NCI-H2107 treated with DMSO at 0.1 percent for 48 hours (cell line): Measurements from ENCODE around the gene SYT1.
"Not testable (repeated sequence)": the region's sequence is repeated elsewhere in the genome, so short reads cannot be mapped to it uniquely, and the experiment has no call there.

Experiments
- DNase-seq: peaks from one replicate; lab custom pipeline; 2025; ENCODE audit not compliant: unreplicated experiment; lab: John Stamatoyannopoulos, UW

SYT1 gene

DNA sequence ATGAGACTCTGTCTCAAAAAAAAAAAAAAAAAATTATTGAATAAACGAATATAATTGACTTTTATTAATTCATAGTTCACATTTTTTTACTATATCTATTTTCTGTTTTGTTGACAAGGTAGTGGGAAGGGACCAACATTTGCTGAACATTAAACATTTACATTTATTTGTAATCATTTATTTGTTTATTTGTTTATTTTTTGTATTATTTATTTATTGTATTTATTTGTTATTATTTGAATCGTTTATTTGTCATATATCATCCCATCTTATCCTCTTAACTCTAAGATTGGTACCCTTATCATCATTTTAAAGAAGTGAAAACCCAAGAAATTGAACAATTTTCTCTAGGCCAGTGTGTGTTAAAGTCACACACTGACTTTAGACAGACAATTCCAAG lies 101.5 kb downstream of the SYT1 start:
- DNase-seq = no peak

DNA sequence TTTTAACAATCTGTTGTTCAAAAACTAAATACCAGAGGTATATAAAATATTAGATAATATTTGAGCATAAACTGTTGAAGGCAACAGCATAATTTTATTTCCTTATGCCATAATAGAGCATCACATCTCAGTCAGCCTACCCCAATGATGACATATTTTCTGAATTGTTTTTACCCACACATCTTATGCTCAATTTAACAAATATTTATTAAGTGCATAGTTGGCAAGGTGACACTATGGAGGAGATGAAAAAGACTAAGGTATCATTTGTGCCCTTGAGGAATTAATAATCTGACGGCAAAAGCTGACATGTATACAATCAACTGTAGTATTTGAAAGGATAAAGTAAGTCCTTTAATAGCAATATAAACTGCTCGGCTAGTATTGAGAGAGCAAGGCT lies 102.4 kb downstream of the SYT1 start:
- no peak for DNase-seq

DNA sequence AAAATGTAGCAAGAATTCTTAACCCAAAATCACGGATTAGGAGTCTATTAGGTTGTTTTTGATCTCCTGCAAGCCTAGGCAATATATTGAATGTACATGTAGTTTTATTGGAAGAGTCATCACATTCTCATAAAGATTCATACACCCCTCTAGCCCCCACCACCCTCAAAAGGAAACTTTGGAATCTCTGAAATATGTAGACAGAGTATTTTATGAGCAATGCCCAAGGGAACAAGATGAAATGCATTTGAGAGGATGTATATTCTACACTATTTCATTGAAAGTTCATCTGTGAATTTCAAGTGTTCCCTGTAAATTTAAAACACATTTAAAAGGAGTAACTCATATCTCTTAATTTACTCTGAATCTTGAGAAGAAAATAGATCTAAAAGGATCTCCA lies 103.7 kb downstream of the SYT1 start:
- no peak for DNase-seq

DNA sequence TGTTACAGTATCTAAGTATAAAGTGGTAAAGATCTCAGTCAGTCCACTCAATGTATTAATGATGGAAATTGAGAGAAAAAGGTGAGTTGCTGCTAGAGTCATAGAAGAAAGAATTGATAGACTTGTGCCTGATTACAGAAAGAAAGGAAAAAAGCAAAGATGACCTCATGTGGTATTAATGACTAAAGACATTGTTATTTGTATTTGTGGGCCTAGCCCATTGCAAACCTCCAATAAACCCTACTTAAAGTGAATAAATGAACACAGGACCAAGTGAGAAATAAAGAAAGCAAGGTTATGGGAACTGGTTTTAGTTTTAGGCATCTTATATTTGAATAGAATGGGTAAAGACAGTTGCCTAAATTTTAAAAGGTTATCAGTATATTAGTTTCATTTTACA lies 105.5 kb downstream of the SYT1 start:
- no peak for DNase-seq

DNA sequence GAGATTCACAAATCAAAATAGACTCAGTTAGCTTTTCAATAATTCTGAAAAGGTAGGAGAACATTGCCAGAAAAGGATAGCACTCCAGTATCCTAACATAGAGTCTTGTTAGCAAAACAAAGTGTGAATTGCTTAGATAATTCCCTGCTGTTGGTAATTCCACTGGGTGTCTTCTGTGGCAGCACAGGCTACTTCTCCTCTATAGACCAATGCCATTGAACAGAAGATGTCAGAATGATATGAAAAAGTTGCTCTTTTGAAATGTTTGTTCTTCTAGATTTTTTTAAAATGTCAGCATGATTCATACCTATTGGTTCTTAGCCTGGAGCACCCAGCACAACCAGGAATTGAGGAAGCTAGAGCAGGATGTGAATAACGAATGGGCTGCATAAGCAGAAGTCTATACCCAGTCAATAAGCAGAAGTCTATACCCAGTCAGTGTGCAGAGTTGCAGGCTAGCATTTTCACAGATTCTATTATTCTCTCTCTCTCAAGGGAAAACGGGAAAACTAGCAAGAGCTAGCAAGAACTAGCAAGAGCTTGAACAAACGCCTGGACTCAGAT lies 112.8 kb downstream of the SYT1 start:
- DNase-seq = no peak

DNA sequence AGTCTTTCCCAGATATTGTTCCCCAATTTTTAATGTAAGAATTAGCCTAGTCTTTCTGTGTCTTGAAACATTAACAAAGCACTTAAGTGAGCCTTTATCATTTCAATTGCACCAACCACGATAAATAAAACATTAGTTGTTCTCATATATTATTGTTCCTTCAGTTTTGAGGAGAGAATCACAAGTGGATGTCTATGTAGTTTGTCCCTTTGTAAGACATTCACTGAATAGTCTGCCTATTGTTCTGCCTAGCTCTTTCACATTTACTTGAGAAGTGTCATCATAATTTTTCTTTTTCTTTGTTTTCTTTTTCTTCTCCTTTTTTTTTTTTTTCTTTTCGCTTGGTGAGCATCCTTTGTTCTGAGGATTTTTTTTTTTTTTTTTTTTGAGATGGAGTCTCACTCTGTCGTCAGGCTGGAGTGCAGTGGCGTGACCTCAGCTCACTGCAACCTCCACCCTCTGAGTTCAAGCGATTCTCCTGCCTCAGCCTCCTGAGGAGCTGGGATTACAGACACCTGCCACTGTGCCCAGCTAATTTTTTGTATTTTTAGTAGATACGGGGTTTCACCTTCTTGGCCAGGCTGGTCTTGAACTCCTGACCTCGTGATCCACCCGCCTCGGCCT lies 129.7 kb downstream of the SYT1 start:
- DNase-seq = no peak

DNA sequence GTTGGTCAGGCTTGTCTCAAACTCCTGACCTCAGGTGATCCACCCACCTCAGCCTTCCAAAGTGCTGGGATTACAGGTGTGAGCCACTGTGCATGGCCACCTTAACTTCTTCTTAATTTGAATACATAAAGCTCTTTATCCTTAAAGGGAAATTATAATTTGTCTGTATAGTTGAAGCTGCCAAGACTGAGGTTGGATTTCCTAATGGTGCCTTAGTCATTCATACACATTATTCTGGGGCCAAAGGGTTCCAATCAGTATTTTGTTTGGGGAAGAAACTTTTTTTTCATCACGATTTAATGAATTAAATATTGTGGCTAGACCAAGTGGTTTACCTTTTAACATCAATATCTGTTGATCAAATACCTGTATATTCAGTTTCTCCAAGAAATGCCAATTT lies 135.9 kb downstream of the SYT1 start:
- DNase-seq = no peak

DNA sequence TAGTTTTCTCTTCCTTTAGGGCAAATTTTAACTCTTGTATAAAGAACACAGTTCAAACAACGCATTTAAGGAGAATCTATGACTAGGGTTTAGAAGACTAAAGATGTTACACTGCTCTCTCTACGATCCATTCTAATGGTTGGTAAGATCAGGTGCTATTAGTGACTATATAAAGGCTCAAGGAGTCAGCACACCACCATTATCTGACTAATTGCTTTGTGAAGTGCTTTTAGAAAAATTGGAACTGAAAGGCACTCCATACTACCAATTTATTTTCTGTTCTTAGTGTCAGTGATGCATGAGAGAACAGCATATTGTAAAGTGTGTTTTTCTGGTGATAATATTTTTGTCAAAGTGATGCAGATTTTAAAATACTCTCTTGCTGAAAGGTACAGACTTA lies 136.8 kb downstream of the SYT1 start:
- peak; percentile 89 for DNase-seq

DNA sequence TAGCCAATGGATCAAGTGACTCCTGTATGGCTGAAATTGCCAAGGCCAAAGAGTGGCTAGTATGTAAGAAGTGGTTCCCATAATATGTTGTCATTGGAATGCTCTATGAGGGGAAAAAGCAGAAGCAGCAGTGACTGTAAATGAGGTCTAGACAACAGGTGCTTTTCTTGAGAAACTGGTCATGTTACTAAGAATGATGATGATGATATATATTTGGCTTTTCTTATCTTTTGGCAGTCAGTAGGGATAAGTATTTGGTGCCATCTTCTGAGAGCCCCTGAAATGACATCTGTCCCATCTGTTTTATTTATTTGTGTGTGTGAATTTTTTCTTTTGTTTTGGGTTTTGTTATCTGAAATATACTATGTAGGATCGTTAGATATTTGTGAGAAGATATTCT lies 141.7 kb downstream of the SYT1 start:
- DNase-seq = peak; percentile 26

DNA sequence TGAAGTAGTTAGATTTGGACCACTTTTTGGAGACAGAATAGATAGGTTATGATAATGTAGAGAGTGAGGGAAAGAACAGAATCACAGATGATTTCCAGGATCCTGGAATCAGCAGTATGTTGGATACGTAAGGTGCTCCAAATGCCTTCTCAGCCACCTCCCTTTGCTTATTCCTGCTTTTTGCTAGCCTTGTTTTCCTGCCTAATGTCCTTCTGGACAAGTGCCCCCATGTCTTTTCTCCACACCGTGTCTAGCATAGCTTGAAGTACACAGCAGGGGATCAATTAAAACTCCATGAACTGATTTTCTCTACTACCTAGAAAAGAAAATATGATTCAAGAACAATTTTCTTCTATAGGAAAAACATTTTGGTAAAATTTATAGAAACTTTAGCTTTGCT lies 144.0 kb downstream of the SYT1 start:
- DNase-seq = no peak

DNA sequence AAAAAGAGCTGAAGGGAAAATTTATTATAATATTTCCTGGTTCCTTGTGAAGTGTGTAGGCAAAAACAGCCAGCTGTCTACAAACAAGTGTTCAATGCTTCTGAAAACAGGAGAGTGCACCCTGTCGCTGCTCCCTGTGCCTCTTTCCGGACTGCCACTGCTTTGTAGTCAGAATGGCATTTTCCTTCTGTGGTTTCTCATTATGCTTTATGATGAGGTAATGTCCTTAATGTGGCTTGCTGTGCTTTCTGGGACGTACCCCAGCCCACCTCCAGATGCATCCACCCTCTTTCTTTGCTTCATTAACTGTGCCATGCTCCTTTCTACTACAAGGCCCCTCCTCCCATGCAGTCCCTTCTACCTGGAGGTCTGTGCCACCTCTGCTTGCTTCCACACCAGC lies 148.1 kb downstream of the SYT1 start:
- peak; percentile 86 for DNase-seq

DNA sequence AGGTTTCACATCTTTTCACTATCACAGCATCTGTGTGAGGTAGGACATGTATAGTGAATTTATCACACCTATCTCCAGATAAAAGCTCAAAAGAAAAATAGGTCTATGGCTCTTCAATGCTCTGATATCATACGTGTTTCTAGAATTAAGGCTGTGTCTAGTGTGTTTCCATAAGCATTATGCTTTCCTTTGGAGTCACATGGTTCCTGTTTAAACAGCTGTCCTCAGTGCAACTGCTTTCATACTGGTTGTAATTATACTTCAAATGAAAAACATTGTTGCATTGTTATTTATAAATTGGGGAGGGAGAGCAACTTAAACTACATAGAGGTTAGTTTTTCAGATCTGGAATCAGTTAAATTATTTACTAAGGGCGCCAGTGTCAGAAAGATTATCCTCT lies 151.6 kb downstream of the SYT1 start:
- DNase-seq = peak; percentile 84

DNA sequence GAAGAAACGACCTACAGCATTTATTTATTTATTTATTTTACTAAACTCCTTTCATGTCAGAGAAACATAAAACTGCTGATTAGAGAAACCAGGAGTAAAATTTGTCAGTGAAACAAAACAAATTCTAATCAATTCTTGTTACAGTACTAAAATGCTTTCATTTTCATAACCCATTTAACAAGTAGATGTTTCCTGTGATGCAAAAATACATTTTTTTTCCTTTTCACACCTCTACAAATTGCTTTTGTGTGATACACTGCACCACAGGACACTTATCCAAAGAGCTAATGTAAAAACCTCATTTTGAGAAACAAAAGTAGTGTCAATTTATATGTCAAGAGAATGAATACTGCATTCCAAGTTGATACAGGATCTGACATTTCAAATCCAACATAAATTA lies 155.1 kb downstream of the SYT1 start:
- DNase-seq = no peak

DNA sequence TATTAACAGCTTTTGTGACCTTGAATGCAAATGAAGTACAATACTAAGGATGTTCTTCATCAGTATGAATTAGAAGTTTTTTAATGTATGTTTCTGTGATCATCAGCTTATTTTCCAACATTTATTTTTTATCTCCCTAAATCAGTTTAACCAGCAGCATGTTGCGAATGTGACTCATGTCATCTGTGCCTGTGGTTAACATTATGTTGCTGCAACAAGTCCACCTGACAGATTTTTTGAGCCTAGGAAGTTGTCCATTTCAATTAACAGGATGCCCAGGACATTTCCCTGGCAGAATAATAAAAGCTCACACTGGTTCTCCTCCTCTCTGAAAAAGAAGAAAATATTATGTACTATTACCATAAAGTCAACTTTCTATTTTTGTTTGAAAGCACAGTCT lies 155.5 kb downstream of the SYT1 start:
- DNase-seq = no peak

DNA sequence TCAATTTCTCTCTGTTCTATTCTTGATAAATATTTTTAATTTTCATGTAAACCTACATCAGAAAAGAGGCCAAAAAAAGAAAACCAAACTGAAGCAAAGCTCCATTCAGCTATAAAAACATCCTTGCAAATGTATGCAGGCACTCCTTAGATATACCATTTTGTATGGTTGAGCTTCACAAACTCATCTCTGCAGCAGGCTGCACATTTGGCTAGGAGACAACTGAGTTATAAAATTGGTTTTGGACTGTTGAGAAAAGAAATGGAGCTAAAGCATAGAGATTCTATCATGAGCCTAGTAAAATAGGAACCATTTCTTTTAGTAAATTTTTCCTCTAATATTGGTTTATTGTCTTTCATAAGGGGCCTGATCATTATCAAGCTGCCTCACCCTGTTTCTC lies 156.4 kb downstream of the SYT1 start:
- no peak for DNase-seq

DNA sequence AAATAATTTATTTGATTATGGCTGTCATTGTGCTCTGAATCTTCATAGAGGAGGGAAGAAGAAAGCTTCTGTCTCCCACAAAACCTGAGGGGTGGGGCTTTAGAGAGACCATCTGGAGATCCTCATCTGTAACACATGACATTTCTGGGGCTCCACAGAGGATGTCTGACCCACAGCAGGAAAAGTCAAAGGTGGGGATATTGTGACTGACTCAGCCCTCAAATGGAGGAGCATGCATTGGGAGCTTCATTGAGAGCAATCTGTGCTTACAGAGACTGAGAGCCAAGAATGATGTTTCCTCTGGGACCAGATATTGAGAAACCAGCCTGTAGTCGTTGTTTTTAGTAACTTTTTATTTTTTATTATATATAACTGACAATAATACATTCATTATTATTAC lies 158.7 kb downstream of the SYT1 start:
- no peak for DNase-seq

DNA sequence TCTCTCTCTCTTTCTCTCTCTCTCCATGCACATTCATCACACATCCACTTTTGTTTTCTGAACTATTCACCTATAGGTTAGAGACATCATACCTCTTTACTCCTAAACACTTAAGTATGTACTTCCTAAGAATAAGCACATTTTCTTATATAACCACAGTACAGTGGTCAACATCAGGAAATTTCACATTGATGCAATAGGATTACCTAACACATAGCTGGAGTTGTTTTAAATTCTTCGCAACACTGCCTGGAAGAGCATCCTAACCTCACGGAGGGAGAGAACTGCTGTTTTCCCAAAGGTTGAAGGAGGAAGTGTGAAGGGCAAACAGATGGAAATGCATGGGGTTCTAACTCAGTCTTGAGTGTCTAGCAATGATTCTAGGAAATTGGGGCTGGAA lies 159.2 kb downstream of the SYT1 start:
- no peak for DNase-seq

DNA sequence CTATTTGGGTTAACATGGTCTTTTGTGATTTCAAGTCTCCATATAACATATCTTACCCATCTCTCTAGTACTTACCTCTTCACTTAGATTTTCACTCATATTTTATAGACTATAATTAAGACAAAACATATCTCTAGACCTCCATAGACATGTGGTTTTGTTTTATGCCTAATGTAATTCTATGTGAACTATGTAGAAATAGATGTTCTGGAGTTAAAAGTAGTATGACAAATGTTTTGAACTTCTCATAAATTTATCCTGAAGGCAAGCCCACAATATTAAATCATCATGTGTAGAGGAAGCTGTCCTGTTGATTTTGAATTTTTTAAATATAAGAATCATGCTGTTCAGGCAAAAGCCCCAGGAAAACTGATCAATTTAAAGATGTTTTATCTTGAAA lies 169.2 kb downstream of the SYT1 start:
- no peak for DNase-seq

DNA sequence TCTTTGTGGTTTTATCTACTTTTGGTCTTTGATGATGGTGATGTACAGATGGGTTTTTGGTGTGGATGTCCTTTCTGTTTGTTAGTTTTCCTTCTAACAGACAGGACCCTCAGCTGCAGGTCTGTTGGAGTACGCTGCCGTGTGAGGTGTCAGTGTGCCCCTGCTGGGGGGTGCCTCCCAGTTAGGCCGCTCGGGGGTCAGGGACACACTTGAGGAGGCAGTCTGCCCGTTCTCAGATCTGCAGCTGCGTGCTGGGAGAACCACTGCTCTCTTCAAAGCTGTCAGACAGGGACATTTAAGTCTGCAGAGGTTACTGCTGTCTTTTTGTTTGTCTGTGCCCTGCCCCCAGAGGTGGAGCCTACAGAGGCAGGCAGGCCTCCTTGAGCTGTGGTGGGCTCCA lies 180.2 kb downstream of the SYT1 start:
- not testable (repeated sequence) for DNase-seq

DNA sequence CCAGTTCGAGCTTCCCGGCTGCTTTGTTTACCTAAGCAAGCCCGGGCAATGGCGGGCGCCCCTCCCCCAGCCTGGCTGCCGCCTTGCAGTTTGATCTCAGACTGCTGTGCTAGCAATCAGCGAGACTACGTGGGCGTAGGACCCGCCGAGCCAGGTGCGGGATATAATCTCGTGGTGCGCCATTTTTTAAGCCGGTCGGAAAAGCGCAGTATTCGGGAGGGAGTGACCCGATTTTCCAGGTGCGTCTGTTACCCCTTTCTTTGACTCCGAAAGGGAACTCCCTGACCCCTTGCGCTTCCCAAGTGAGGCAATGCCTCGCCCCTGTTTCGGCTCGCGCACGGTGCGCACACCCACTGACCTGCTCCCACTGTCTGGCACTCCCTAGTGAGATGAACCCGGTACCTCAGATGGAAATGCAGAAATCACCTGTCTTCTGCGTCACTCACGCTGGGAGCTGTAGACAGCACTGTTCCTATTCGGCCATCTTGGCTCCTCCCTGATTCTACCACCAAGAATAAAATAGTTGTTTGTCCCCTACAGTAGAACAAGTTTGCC lies 180.7 kb downstream of the SYT1 start:
- not testable (repeated sequence) for DNase-seq

DNA sequence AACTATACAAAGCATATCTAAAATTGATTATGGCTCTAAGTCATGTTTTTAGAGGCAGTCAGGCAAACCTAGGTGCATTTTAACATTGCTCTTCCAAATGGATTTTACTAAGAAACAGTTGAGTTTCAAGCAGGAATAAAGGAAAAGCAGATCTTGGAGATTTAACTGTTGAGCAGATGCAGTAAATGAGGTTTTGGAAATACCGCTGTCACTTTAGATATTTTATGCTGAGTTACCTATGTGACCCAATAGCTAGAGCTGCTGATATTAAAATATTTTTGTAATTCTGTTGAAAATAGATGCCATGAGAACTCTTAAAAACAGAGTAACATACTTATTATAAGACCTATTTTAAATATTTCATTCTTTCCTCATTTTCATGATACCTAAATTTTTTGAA lies 181.4 kb downstream of the SYT1 start:
- DNase-seq = no peak

DNA sequence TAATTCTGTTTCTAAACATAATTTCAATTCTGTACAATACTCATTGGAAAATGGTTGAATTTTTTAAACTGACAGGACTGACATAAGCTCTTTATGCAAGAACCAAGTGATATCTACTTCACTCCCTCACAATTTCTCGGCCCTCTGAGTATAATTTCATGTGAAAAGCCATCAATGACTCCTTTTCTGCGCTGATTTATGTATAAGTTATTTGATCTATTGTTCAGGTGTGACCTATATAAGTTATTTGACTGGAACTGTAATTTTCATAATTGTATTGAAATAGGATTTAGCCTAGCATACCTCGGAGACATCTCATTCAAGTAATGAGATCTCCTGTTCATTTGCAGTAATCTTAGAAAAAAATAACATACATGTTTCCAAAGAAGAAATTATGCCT lies 184.4 kb downstream of the SYT1 start:
- no peak for DNase-seq

DNA sequence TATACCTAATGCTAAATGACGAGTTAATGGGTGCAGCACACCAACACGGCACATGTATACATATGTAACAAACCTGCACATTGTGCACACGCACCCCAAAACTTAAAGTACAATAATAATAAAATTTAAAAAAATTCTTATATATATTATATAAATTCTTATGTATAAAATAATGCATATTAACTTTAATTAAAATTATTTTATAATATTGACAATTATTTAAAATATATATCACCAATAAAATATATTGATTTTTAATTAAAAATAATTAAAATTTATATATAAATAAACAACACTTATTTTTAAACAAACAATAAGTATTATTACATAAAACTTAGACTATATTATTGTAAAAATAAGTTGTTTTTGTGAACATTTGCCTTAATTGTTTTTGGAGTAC lies 188.8 kb downstream of the SYT1 start:
- DNase-seq = no peak
